Stimulated activated naive B cell treated with anti-CD40 and anti-IgM and Interleukin-4, amounts not matched to agents 10 μg/mL and 1 μg/mL and 100 μg/mL, for 72 hours (primary cell): ENCODE results near the gene TTLL7.

ENCODE experiments used
- ATAC-seq, 2 donors: fragments of 150-1000 bp; cut with Tn5 transposase; replicated peaks; 2 replicates each; pipeline ENCODE4 v1.10.0; 2021; ENCODE audit warnings: moderate library complexity in 1 of 2
- DNase-seq: peaks from one replicate; pipeline ENCODE4 v3.0.0; 2021
- H3K27ac Mint-ChIP-seq: one replicate; pipeline ENCODE4 v1.8.0; 2022; ENCODE audit warnings: mild to moderate bottlenecking, mixed read lengths
- H3K27me3 Mint-ChIP-seq, 2 donors: one replicate each; pipeline ENCODE4 v1.8.0; 2022; ENCODE audit warnings: mixed read lengths in 2 of 2
- H3K36me3 Mint-ChIP-seq, 2 donors: one replicate each; pipeline ENCODE4 v1.8.0; 2022; ENCODE audit warnings: mixed read lengths in 2 of 2, mild to moderate bottlenecking in 1 of 2
- H3K4me1 Mint-ChIP-seq, 2 donors: one replicate each; pipeline ENCODE4 v1.8.0; 2022; ENCODE audit warnings: mixed read lengths in 2 of 2, mild to moderate bottlenecking in 1 of 2
- H3K4me3 Mint-ChIP-seq, 2 donors: one replicate each; pipeline ENCODE4 v1.8.0; 2022; ENCODE audit warnings: mild to moderate bottlenecking in 2 of 2, mixed read lengths in 2 of 2, moderate library complexity in 1 of 2
- H3K9me3 Mint-ChIP-seq, 2 donors: one replicate each; pipeline ENCODE4 v1.8.0; 2022; ENCODE audit warnings: mixed read lengths in 2 of 2, mild to moderate bottlenecking in 1 of 2

Gene TTLL7, protein sequence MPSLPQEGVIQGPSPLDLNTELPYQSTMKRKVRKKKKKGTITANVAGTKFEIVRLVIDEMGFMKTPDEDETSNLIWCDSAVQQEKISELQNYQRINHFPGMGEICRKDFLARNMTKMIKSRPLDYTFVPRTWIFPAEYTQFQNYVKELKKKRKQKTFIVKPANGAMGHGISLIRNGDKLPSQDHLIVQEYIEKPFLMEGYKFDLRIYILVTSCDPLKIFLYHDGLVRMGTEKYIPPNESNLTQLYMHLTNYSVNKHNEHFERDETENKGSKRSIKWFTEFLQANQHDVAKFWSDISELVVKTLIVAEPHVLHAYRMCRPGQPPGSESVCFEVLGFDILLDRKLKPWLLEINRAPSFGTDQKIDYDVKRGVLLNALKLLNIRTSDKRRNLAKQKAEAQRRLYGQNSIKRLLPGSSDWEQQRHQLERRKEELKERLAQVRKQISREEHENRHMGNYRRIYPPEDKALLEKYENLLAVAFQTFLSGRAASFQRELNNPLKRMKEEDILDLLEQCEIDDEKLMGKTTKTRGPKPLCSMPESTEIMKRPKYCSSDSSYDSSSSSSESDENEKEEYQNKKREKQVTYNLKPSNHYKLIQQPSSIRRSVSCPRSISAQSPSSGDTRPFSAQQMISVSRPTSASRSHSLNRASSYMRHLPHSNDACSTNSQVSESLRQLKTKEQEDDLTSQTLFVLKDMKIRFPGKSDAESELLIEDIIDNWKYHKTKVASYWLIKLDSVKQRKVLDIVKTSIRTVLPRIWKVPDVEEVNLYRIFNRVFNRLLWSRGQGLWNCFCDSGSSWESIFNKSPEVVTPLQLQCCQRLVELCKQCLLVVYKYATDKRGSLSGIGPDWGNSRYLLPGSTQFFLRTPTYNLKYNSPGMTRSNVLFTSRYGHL

DNA sequence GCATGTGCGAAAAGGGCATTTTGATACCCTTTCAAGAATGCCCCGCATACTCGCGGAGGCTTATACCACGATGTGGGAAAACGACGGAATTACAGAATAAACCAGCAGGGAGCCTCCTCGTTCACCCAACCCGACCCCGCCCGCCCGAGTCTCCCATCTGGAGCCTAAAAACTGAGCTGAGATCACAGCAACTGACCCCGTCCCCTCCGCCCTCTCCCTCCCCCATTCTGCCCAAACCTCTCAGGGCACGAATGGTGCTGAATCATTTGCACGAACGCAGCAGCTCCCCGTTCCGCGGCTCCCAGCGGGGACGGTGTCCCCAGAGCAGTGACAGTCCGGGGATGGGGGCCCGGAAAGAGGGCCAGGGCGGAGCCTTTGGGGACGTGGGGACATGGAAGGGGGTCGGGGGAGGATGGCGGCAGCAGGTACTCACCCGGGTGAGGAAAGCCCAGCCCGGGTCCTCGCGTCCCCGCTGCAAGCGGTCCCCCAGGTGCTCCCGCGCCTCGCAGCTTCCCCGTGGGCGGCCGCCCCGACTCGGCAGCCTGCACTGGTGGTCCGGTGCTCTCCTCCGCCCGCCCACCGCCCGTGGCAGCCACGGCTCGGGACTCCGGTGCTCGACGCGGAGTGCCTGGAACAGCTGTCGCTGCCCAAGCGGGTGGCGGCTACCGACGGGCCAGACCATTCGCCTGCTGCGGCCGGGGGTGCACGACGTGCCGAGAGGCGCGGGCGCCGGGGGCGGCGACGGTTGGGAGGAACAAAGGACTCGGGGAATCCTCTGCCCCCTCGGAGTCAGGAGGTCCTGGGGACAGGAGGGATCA lies at the start of gene TTLL7:
Gene TTLL7, minus strand, starts transcription at position 635 of the 818 bp plus-strand sequence. CDS start 46,921 bp downstream, outside the sequence.
- peak within 1 kb of the TSS; percentile 56 for H3K27ac Mint-ChIP-seq
- H3K4me3 Mint-ChIP-seq = peak within 1 kb of the TSS; percentile 86 to 89
- ATAC-seq (peak; percentile 87 to 90), DNase-seq (peak; percentile 62)
- H3K4me1 Mint-ChIP-seq = peaks cover 5 to 17% of the 10 kb centered on the region in 2 donors
- peaks cover 56 to 63% of the 10 kb centered on the region in 2 donors for H3K27me3 Mint-ChIP-seq
- H3K9me3 Mint-ChIP-seq = no peaks in the 10 kb centered on the region
- H3K36me3 Mint-ChIP-seq = no peaks in the 10 kb centered on the region

DNA sequence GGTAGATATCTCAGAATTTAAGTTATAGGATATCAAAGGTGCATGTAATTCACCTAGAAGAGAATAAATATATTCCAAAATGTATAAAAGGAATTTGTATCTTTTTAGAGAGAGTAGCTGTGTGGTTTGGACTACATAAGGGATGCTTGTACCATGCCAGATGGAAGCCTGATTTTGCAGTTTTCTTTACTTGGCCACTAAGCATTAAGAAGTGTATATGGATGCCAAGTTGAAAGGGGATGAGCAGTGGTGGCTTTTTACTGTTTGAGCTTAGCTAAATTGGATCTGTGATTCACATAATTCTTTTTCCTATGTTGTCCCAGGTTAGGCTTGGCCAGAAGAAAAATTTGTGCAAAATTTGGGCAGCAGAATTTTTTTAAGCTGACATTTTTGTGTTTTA lies 43.5 kb upstream of the TTLL7 start:
- Mint-ChIP-seq H3K27me3 (peaks cover 16 to 19% of the 10 kb centered on the region in 2 donors), H3K4me3 (no peak overlapping the region), H3K27ac (no peak overlapping the region), H3K4me1 (no peaks in the 10 kb centered on the region), H3K9me3 (peaks cover 0 to 4% of the 10 kb centered on the region in 2 donors), H3K36me3 (no peaks in the 10 kb centered on the region)
- DNase-seq = no peak
- ATAC-seq = no peak

DNA sequence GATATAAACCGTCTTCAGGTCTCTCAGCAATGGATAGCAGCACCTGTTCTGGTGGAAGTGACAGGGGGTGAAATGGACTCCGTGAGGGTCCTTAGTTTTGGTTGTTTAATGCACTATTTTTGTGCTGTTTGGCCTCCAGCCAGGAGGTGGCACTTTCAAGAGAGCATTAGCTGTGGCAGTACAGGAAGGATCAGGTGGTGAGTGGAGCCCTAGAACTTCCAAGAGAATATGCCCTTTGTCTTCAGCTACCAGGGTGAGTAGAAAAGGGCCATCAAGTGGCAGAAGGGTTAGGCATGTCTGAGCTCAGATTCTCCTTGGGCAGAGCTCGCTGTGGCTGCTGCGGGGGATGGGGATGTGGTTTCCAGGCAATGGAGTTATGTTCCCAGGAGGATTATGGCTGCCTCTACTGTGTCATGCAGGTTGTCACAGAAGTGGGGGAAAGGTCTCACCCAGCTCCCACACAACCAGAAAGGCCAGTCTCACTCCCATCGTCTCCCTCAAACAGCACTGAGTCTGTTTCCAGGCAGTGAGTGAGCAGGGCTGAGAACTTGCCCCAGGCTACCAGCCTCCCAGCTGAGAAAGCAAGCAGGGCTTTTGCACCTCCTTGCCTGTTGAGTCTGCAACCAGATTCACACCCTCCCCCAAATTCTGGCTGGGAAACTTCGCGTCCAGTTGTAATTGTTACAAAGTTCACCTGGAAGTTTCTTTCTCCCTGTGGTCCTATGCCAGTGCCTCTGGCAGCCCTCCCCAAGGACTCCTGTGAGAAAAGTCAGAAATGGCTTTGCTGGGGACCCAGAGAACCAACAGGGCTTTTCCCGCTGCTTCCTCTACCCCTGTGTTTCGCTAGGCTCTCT lies 39.1 kb upstream of the TTLL7 start:
- Mint-ChIP-seq H3K36me3 (no peaks in the 10 kb centered on the region), H3K27ac (no peak overlapping the region), H3K4me3 (no peak overlapping the region), H3K4me1 (no peaks in the 10 kb centered on the region), H3K9me3 (peaks cover 0 to 10% of the 10 kb centered on the region in 2 donors), H3K27me3 (peaks cover 30 to 31% of the 10 kb centered on the region in 2 donors)
- ATAC-seq (no peak), DNase-seq (no peak)

DNA sequence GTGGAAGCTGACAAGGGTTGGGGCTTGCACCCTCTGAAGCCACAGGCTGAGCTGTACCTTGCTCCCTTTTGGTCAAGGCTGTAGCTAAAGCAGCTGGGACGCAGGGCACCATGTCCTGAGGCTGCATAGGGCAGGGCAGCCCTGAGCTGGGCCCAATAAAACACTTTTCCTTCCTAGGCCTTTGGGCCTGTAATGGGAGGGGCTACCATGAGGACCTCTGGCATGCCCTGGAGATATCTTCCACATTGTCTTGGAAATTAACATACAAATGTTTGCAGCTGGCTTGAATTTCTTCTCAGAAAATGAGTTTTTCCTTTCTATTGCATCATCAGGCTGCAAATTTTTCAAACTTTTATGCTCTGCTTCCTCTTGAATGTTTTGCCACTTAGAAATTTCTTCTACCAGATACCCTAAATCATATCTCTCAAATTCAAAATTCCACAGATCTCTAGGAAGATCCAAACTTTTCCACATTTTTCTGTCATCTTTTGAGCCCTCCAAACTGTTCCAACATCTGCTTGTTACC lies 32.9 kb upstream of the TTLL7 start:
- DNase-seq (no peak), ATAC-seq (no peak)
- no peak overlapping the region for H3K27ac Mint-ChIP-seq
- no peaks in the 10 kb centered on the region for H3K4me1 Mint-ChIP-seq
- no peak overlapping the region for H3K4me3 Mint-ChIP-seq
- H3K9me3 Mint-ChIP-seq = peaks cover 0 to 8% of the 10 kb centered on the region in 2 donors
- H3K27me3 Mint-ChIP-seq = peaks cover 14 to 22% of the 10 kb centered on the region in 2 donors
- no peaks in the 10 kb centered on the region for H3K36me3 Mint-ChIP-seq

DNA sequence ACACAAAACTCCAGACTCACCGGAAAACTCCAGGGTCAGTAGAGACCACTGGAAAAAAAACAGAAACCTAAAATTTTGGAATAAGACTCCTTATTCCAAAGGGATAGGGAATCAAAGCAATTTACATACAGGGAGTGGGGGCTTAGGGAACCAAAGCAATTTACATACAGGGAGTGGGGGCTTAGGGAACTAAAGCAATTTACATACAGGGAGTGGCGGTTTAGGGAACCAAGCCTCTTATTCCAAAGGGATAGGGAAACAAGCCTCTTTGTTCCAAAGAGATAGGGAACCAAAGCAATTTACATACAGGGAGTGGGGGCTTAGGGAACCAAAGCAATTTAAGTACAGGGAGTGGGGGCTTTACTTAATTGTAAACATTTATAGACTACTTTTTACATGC lies 28.4 kb upstream of the TTLL7 start:
- Mint-ChIP-seq H3K4me3 (no peak overlapping the region), H3K27ac (no peak overlapping the region)

DNA sequence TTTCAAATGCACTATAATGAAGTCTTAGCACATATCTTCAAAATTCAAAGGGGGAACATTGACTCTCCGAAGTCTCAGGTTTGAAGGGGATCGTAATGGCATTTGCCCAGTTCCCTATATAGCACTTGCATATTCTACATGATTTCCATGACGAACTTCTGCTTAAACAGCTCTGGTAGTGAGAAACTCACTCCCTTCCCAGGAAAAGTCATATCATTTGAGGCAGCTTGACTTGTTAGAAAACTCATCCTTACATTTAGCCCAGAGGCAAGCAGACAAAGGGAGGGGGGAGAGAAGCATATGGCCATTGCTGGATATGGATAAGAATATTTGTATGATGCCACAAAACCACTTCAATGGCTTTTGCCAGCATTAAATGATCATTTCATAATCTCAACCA lies 27.0 kb upstream of the TTLL7 start:
- H3K4me3 Mint-ChIP-seq = no peak overlapping the region

More for the DNA sequence above, 28.4 kb upstream of the TTLL7 start:
- H3K27me3 Mint-ChIP-seq = peaks cover 4 to 11% of the 10 kb centered on the region in 2 donors
- H3K9me3 Mint-ChIP-seq = peaks cover 0 to 2% of the 10 kb centered on the region in 2 donors
- H3K4me1 Mint-ChIP-seq = no peaks in the 10 kb centered on the region
- no peaks in the 10 kb centered on the region for H3K36me3 Mint-ChIP-seq
- DNase-seq = no peak
- no peak for ATAC-seq

DNA sequence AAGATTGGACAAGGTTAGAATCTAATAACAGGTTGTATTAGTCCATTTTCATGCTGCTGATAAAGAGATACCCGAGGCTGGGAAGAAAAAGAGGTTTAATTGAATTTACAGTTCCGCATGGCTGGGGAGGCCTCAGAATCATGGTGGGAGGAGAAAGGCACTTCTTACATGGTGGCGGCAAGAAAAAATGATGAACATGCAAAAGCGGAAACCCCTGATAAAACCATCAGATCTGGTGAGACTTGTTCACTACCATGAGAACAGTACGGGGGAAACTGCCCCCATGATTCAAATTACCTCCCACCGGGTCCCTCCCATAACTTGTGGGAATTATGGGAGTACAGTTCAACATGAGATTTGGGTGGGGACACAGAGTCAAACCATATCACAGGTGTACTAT lies 22.9 kb upstream of the TTLL7 start:
- DNase-seq (no peak), ATAC-seq (no peak)
- H3K27ac Mint-ChIP-seq = no peak overlapping the region

More for the DNA sequence above, 27.0 kb upstream of the TTLL7 start:
- ATAC-seq (no peak), DNase-seq (no peak)
- H3K27ac Mint-ChIP-seq = no peak overlapping the region
- no peaks in the 10 kb centered on the region for H3K36me3 Mint-ChIP-seq
- no peaks in the 10 kb centered on the region for H3K4me1 Mint-ChIP-seq
- peaks cover 4 to 11% of the 10 kb centered on the region in 2 donors for H3K27me3 Mint-ChIP-seq
- H3K9me3 Mint-ChIP-seq = peaks cover 3 to 6% of the 10 kb centered on the region in 2 donors

DNA sequence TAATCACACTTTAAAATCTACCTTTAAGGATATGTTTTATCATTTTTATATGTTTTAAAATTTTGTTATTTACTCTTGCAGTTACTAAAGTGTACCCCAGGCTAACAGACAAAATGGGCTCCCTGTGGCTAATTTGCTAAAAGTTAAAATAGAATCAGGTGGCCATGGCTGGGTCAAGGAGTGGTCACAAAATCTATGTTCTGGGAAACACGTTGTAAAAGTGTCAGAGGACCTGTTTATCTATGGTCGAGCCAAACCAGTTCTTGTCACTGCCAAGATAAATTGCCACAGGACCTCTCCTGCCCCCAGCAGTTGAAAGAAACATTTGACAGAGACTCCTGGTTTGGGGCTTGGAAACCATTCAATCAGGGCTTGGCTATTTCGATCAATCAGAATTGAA lies 21.2 kb upstream of the TTLL7 start:
- Mint-ChIP-seq H3K4me1 (no peaks in the 10 kb centered on the region), H3K4me3 (no peak overlapping the region), H3K36me3 (no peaks in the 10 kb centered on the region), H3K27ac (no peak overlapping the region), H3K9me3 (peaks cover 3 to 6% of the 10 kb centered on the region in 2 donors), H3K27me3 (peaks cover 0 to 7% of the 10 kb centered on the region in 2 donors)
- no peak for DNase-seq
- no peak for ATAC-seq

More for the DNA sequence above, 22.9 kb upstream of the TTLL7 start:
- Mint-ChIP-seq H3K4me1 (no peaks in the 10 kb centered on the region), H3K4me3 (no peak overlapping the region), H3K27me3 (peaks cover 0 to 7% of the 10 kb centered on the region in 2 donors), H3K36me3 (no peaks in the 10 kb centered on the region), H3K9me3 (peaks cover 3 to 6% of the 10 kb centered on the region in 2 donors)

DNA sequence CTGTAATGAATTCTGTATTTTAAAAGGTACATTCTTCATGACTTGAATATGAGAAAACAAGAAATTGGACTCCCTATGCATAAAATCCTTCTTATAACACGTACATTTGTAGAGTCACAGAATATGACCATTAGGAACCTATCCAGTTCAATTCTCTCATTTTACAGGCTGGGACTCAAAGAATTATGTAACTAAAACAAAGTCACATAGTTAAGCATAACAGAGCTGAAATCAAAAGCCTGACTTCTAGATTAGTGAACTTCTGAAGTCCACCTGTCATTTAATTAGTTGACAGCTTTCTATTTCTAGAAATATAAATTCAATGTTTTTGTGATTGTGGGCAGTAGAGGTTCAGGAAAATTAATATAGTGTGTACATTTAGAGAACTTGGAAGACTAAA lies 20.3 kb upstream of the TTLL7 start:
- no peaks in the 10 kb centered on the region for H3K36me3 Mint-ChIP-seq
- H3K27ac Mint-ChIP-seq = no peak overlapping the region
- no peak overlapping the region for H3K4me3 Mint-ChIP-seq
- ATAC-seq (no peak), DNase-seq (no peak)
- H3K9me3 Mint-ChIP-seq = peaks cover 3 to 6% of the 10 kb centered on the region in 2 donors
- peaks cover 0 to 7% of the 10 kb centered on the region in 2 donors for H3K27me3 Mint-ChIP-seq
- no peaks in the 10 kb centered on the region for H3K4me1 Mint-ChIP-seq

DNA sequence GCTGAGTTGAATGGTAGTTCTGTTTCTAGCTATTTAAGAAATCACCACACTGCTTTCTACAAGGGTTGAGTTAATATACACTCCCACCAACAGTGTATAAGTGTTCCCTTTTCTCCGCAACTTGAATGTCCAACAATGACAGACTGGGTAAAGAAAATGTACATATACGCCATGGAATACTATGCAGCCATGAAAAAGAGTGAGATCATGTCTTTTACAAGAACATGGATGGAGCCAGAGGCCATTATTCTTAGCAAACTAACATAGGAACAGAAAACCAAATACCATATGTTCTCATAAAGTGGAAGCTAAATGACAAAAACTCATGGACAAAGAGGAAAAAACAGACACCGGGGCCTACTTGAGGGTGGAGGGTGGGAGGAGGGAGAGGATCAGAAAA lies 14.8 kb upstream of the TTLL7 start:
- Mint-ChIP-seq H3K4me3 (no peak overlapping the region), H3K4me1 (no peaks in the 10 kb centered on the region), H3K9me3 (peaks cover 0 to 3% of the 10 kb centered on the region in 2 donors), H3K27me3 (peaks cover 9 to 16% of the 10 kb centered on the region in 2 donors), H3K36me3 (no peaks in the 10 kb centered on the region), H3K27ac (no peak overlapping the region)
- no peak for ATAC-seq
- DNase-seq = no peak

DNA sequence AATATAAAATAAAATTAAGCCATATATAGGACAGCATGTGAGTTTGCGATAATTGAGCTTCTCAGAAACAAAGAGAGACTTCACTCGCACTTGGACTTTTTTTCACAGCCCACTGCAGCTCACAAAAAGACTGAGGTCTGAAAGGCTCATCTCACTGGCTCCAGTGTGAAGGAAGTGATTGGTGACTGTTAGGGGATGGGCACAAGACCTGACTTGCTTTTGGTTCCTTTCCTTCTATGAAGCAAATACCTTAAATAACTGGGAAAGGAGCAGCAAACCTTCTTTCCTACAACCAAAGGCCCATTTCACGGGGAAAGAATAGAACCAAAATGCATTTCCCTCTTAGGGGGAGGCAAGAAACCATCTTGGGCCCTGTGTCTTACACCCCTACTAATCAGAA lies 13.1 kb upstream of the TTLL7 start:
- Mint-ChIP-seq H3K4me3 (no peak overlapping the region), H3K27ac (no peak overlapping the region), H3K9me3 (peaks cover 0 to 3% of the 10 kb centered on the region in 2 donors), H3K36me3 (no peaks in the 10 kb centered on the region), H3K4me1 (no peaks in the 10 kb centered on the region), H3K27me3 (peaks cover 16 to 23% of the 10 kb centered on the region in 2 donors)
- DNase-seq (no peak), ATAC-seq (no peak)

DNA sequence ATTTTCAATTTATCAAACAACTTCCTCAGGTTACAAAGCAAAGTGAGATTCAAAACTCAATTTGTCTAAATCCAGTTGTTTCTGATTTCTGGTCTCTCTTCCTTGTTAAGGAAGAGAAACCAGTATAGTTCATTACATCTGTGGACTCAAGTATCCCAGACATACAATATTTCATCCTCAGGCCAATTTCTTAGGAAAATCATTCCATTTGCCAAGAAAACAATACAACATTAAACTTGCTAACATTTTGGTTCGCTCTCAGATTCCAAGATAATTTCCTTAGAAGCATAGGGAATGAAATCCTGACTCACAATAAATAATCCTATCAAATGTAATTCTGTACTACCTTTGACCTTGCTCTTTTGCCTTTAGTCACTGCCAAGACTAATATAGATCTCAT lies 11.2 kb upstream of the TTLL7 start:
- Mint-ChIP-seq H3K36me3 (no peaks in the 10 kb centered on the region), H3K27me3 (peaks cover 16 to 23% of the 10 kb centered on the region in 2 donors), H3K4me1 (no peaks in the 10 kb centered on the region), H3K4me3 (no peak overlapping the region), H3K9me3 (peaks cover 4 to 9% of the 10 kb centered on the region in 2 donors), H3K27ac (no peak overlapping the region)
- ATAC-seq = no peak
- no peak for DNase-seq

DNA sequence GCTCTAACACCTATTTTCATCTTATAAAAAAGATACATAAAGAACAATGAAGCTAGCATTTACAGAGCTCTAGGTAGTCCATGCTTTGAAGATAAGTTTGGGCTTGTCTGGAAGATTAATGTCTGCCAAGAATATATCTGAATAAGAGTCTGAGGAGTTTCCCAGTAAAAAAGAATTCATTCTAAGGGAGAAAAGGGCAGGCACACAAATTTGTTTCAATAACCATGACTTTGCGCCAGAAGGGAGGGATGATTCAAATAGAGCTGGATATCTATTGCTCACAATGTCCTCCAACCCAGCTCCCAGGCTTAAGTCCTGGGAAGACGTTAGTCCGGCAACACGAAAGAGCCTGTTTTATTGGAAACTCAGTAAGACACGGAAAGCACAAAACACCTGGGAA lies 9.7 kb upstream of the TTLL7 start:
- no peaks in the 10 kb centered on the region for H3K36me3 Mint-ChIP-seq
- no peak for ATAC-seq

More for the DNA sequence above, 9.7 kb upstream of the TTLL7 start:
- peaks cover 31 to 34% of the 10 kb centered on the region in 2 donors for H3K27me3 Mint-ChIP-seq
- H3K9me3 Mint-ChIP-seq = peaks cover 3 to 9% of the 10 kb centered on the region in 2 donors
- H3K27ac Mint-ChIP-seq = no peak overlapping the region
- no peak overlapping the region for H3K4me3 Mint-ChIP-seq
- no peak for DNase-seq
- no peaks in the 10 kb centered on the region for H3K4me1 Mint-ChIP-seq
